GM12878 (cell line): ENCODE measurements around the gene PARN. TPM values are rescaled to one million over a fixed set of nuclear protein-coding genes. Genes with fewer than 3 reads are reported as not detected.

Experiments used
- ATAC-seq: fragments of 200-7000 bp; cut with Tn5 transposase; 3 replicates; pipeline ENCODE4 v1.9.1; 2020; ENCODE audit warnings: mild to moderate bottlenecking, moderate library complexity
- BruUV-seq: library from RNA; stranded (reverse); fragments of 400-500 nt; replicated peaks from 2 replicates; lab custom pipeline; 2021; lab: Mats Ljungman, UMichigan
- CTCF ChIA-PET: fragments of 300-600 bp; sonication (Branson Sonifier 250); formaldehyde crosslinking; extraction: SDS; loops from one replicate; lab custom pipeline; 2021; ENCODE audit warnings: inconsistent platforms; lab: Yijun Ruan, JAX
- POLR2A ChIA-PET: fragments of 350-600 bp; formaldehyde crosslinking; extraction: SDS; loops from one replicate; lab custom pipeline; 2021; ENCODE audit warnings: inconsistent platforms; lab: Charles Lee
- RAD21 ChIA-PET: fragments of 300-600 bp; sonication (Branson Sonifier 250); formaldehyde crosslinking; loops from one replicate; lab custom pipeline; 2023; ENCODE audit warnings: antibody characterized with exemption; ENCODE audit not compliant: unreplicated experiment; lab: Charles Lee
- SMC1A ChIA-PET: fragments of 300-600 bp; sonication (Branson Sonifier 250); formaldehyde crosslinking; loops from one replicate; lab custom pipeline; 2023; ENCODE audit not compliant: unreplicated experiment, uncharacterized antibody; lab: Charles Lee
- DNase-seq: peaks from one replicate; pipeline ENCODE4 v3.0.0-alpha.2; 2011; ENCODE audit warnings: low read depth, low spot score
- FAIRE-seq: peaks from 3 replicates; lab custom pipeline; 2011; peaks lifted over from hg19 to GRCh38; lab: Jason Lieb, UNC
- H2AFZ ChIP-seq: 2 replicates; pipeline ENCODE4 v1.6.0; 2011; ENCODE audit warnings: low read depth, low read length, control low read depth; ENCODE audit not compliant: control insufficient read depth
- H3K27ac ChIP-seq: 2 replicates; pipeline ENCODE4 v1.5.1; 2011; ENCODE audit warnings: control low read depth; ENCODE audit not compliant: control insufficient read depth, insufficient read depth
- H3K27me3 ChIP-seq, 2 experiments: replicated peaks in 1 of 2; 2 replicates each; pipeline versions ENCODE4 v1.6.0 to v1.6.1; 2011; ENCODE audit warnings: low read length in 1 of 2; ENCODE audit not compliant: control insufficient read depth in 2 of 2, insufficient read depth in 2 of 2
- H3K36me3 ChIP-seq, 2 experiments: 2 replicates each; pipeline ENCODE4 v1.5.1; 2011; ENCODE audit warnings: low read length in 1 of 2; ENCODE audit not compliant: control insufficient read depth in 2 of 2, insufficient read depth in 2 of 2
- H3K4me1 ChIP-seq: 2 replicates; pipeline ENCODE4 v1.6.1; 2011; ENCODE audit warnings: mild to moderate bottlenecking, low read length, moderate library complexity, mixed read lengths; ENCODE audit not compliant: control insufficient read depth, insufficient read depth
- H3K4me2 ChIP-seq: 2 replicates; pipeline ENCODE4 v1.6.0; 2011; ENCODE audit warnings: control low read depth; ENCODE audit not compliant: control insufficient read depth, insufficient read depth
- H3K4me3 ChIP-seq: fragments of 200-600 bp; sonication (generic); 2 replicates; pipeline ENCODE4 v1.5.1; 2016
- H3K79me2 ChIP-seq: 2 replicates; pipeline ENCODE4 v1.6.0; 2011; ENCODE audit warnings: low read length; ENCODE audit not compliant: control insufficient read depth, insufficient read depth
- H3K9ac ChIP-seq: 2 replicates; pipeline ENCODE4 v1.8.0; 2011; ENCODE audit warnings: low read length, control low read depth, mixed read lengths; ENCODE audit not compliant: control insufficient read depth, insufficient read depth
- H3K9me3 ChIP-seq: replicated peaks from 3 replicates; pipeline ENCODE4 v1.5.1; 2011; ENCODE audit warnings: mild to moderate bottlenecking, low read length; ENCODE audit not compliant: control insufficient read depth, insufficient read depth
- H4K20me1 ChIP-seq: 2 replicates; pipeline ENCODE4 v1.6.0; 2011; ENCODE audit not compliant: control insufficient read depth, insufficient read depth
- BRCA1 ChIP-seq: IDR thresholded peaks from 2 replicates; pipeline ENCODE4 v1.6.1; 2011; ENCODE audit warnings: low read depth, low read length, improper control_type of control experiment
- JUND ChIP-seq: IDR thresholded peaks from 2 replicates; pipeline ENCODE4 v1.6.1; 2012; ENCODE audit warnings: low read depth, mild to moderate bottlenecking, low read length, improper control_type of control experiment, moderate library complexity
- MYB ChIP-seq: fragments of 150-350 bp; IDR thresholded peaks from 2 replicates; pipeline ENCODE4 v1.6.1; 2014; ENCODE audit warnings: mild to moderate bottlenecking, low read depth, low read length, borderline replicate concordance
- POLR2AphosphoS5 ChIP-seq: IDR thresholded peaks from 2 replicates; pipeline ENCODE4 v1.6.1; 2011; ENCODE audit warnings: mild to moderate bottlenecking, low read length, inconsistent platforms
- RELA ChIP-seq: fragments of 450-650 bp; IDR thresholded peaks from 2 replicates; pipeline ENCODE4 v1.8.0; 2014; ENCODE audit warnings: borderline replicate concordance; ENCODE audit not compliant: partially characterized antibody
- SMAD5 ChIP-seq: IDR thresholded peaks from 2 replicates; pipeline ENCODE4 v1.6.1; 2016; ENCODE audit warnings: antibody characterized with exemption, low read depth
- STAT1 ChIP-seq: fragments of 450-650 bp; conservative IDR thresholded peaks from 2 replicates; pipeline ENCODE4 v1.6.1; 2014; ENCODE audit warnings: antibody characterized with exemption, mild to moderate bottlenecking
- TAF1 ChIP-seq: IDR thresholded peaks from 2 replicates; pipeline ENCODE4 v1.6.1; 2011; ENCODE audit warnings: mild to moderate bottlenecking, low read depth, low read length, borderline replicate concordance
- WRNIP1 ChIP-seq: IDR thresholded peaks from 2 replicates; pipeline ENCODE4 v1.6.1; 2011; ENCODE audit warnings: low read depth, low read length, improper control_type of control experiment, borderline replicate concordance
- ZBTB11 ChIP-seq: fragments of 450-650 bp; formaldehyde crosslinking; IDR thresholded peaks from 2 replicates; pipeline ENCODE4 v1.5.0; 2022; ENCODE audit warnings: mild to moderate bottlenecking, missing genetic modification characterization
- ZBTB4 ChIP-seq: fragments of 450-650 bp; formaldehyde crosslinking; IDR thresholded peaks from 2 replicates; pipeline ENCODE4 v1.4.0; 2022; ENCODE audit warnings: mild to moderate bottlenecking, moderate library complexity
- WGBS: methylation state at CpG from one replicate; pipeline ENCODE4 v1.1.6; 2016; ENCODE audit warnings: low lambda C conversion rate; ENCODE audit not compliant: insufficient replicate concordance, insufficient coverage; ENCODE audit errors: missing lambda C conversion rate; 5-methylcytosine and 5-hydroxymethylcytosine counted together
- in situ Hi-C: fragments of 300-500 bp; cut with MboI; formaldehyde crosslinking; loops from 9 replicates; pipeline ENCODE4 v1.14.3; 2018; ENCODE audit warnings: mixed read lengths
- intact Hi-C: fragments of 100-400 bp; cut with micrococcal nuclease; formaldehyde crosslinking; loops from one replicate; pipeline ENCODE4 v1.14.2; 2022; ENCODE audit not compliant: unreplicated experiment
- polyA plus RNA-seq, 11 experiments: library from polyadenylated mRNA; depleted of rRNA in 4 of 11; unstranded in 6 of 11; stranded (reverse) in 5 of 11; fragments of >200 nt; fragmentation: Nextera tagmentation in 4 of 11; fragmentation: Illumina TruSeq in 1 of 11; extraction: Ambion mirVana in 4 of 11; extraction: Trizol in 1 of 11; gene quantifications; 1 replicate in 1 of 11; 2 replicates in 10 of 11; pipeline versions ENCODE4 v1.2.1 to v1.2.3, GENCODE V29; 2011 to 2016; ENCODE audit warnings: inconsistent platforms in 2 of 11, missing spikeins in 2 of 11, low read depth in 1 of 11
- total RNA-seq, 4 experiments: library from RNA; depleted of rRNA in 3 of 4; stranded (reverse); fragments of >200 nt in 3 of 4; fragmentation: Illumina TruSeq in 1 of 4; extraction: Trizol in 1 of 4; gene quantifications; 2 replicates each; pipeline versions ENCODE4 v1.2.1 to v1.2.3, GENCODE V29; 2013 to 2021

The PARN gene
- total and polyA plus RNA-seq, 10 of the 15 experiments (the other 5 are each of a cell fraction or from before 2014, with no cell fraction given), result 15.6 to 77.3 (median 47.7) TPM

DNA sequence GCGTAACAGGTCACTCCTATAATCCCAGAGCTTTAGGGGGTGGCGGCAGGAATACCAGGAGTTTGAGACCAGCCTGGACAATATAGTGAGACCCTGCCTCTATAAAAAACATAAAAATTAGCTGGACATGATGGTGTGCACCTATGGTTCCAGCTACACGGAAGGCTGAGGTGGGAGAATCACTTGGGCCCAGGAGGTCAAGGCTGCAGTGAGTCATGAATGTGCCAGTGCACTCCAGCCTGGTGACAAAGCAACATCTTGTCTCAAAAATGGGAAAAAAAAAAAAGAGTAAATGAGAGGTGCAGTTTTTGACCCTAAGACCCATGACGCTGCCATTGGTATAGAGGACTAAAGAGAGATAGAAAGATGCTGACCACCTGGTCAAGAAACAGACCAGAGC is 16.1 kb downstream of the PARN start:
- intact Hi-C loops (no loop called here), in situ Hi-C loops (no loop called here)
- over 99% methylated on average over 4 of the region's 4 CpGs for WGBS
- DNase-seq, result no peak
- H3K9me3 ChIP-seq, result no peaks in the 10 kb centered on the region
- ATAC-seq, result no peak
- no peak overlapping the region for H3K4me3 ChIP-seq
- no peaks in the 10 kb centered on the region for H3K27me3 ChIP-seq
- no peak overlapping the region for H3K9ac ChIP-seq
- H3K4me1 ChIP-seq, result peaks cover 12% of the 10 kb centered on the region
- peaks cover 2% of the 10 kb centered on the region for H3K79me2 ChIP-seq
- no peak overlapping the region for H3K4me2 ChIP-seq
- SMC1A ChIA-PET, result no interaction called here
- no peaks in the 10 kb centered on the region for H4K20me1 ChIP-seq
- no TSS peak for BruUV-seq
- POLR2A ChIA-PET, result interaction anchor here (0.6 kb wide), 1 partner anchor 46 kb away, joined by 3 read pairs; no protein-coding TSS in a partner anchor
- CTCF ChIA-PET, result interaction anchor here (1.0 kb wide), 1 partner anchor 694 kb away, joined by 3 read pairs; the partner anchor contains the start of gene ERCC4
- no peak for TF ChIP-seq TAF1
- no peak for TF ChIP-seq BRCA1
- TF ChIP-seq SMAD5, result no peak
- TF ChIP-seq POLR2AphosphoS5, result no peak
- no peak for TF ChIP-seq STAT1
- TF ChIP-seq WRNIP1, result no peak
- TF ChIP-seq MYB, result no peak
- no peak for TF ChIP-seq ZBTB11 (CRISPR knock-in tag)
- TF ChIP-seq RELA, result no peak
- no peak for TF ChIP-seq ZBTB4 (CRISPR knock-in tag)
- TF ChIP-seq JUND, result no peak
- H3K27ac ChIP-seq, result no peak overlapping the region
- no peak for FAIRE-seq
- RAD21 ChIA-PET, result no interaction called here
- no peak overlapping the region for H2AFZ ChIP-seq
- H3K36me3 ChIP-seq, result peaks cover 8 to 18% of the 10 kb centered on the region in 2 experiments
